NCI-H2029 (cell line): ENCODE results near the gene CTNNA3.

ENCODE experiments used
- DNase-seq: peaks from one replicate; lab custom pipeline; 2025; lab: John Stamatoyannopoulos, UW

CTNNA3 gene

DNA sequence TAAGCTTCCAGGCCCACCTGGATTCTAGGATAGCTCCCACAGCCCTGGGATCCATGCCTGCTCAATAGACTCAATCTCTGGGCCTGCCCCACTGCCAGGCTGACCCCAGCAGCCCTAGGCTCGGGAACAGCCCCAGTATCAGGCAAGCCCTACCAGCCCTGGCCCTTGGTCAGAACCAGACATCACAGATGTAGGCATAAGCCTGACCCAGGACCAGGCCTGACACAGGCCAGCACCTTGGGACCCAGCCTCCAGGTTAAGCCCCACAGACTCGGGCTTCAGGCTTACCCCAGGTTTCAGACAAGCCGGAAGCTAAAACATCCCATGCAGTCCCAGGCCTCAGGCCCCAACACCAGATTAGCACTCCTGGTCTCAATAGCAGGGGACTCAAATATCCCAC is 1046.4 kb downstream of the CTNNA3 start:
- no peak for DNase-seq

- DNase-seq = no peak
These were observed 1053.8 kb downstream of the CTNNA3 start for GRCh38 chr10:66642217-66642616.

- no peak for DNase-seq
These were observed 1056.6 kb downstream of the CTNNA3 start for GRCh38 chr10:66639371-66639770.

GRCh38 chr10:66637273-66638036 is 1058.5 kb downstream of the CTNNA3 start:
- no peak for DNase-seq

DNA sequence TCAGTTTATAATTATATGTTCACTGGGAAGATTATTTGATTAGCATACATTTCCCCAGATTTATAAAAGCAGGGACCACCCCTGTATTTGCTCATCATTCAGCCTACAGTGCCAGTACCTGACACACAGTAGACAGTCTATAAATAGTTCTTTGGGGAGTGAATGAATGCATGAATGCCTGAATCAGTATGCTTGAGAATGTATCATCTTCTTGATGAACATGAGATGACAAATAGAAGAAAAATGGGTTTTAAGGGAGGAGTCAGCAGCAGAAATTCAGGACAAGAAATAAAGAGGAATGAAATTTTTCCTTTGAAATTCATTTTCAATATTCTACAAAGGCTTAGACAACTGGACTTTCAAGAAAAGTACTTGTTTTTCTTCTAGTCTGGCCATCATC is 1066.0 kb downstream of the CTNNA3 start:
- no peak for DNase-seq

GRCh38 chr10:66627156-66627555 is 1068.8 kb downstream of the CTNNA3 start:
- DNase-seq = no peak

GRCh38 chr10:66625709-66626590 is 1070.0 kb downstream of the CTNNA3 start:
- DNase-seq = no peak

GRCh38 chr10:66622050-66622449 is 1073.9 kb downstream of the CTNNA3 start:
- DNase-seq = no peak

- no peak for DNase-seq
These were observed 1091.8 kb downstream of the CTNNA3 start for GRCh38 chr10:66604195-66604594.

GRCh38 chr10:66591865-66592264 is 1104.1 kb downstream of the CTNNA3 start:
- DNase-seq = no peak

DNA sequence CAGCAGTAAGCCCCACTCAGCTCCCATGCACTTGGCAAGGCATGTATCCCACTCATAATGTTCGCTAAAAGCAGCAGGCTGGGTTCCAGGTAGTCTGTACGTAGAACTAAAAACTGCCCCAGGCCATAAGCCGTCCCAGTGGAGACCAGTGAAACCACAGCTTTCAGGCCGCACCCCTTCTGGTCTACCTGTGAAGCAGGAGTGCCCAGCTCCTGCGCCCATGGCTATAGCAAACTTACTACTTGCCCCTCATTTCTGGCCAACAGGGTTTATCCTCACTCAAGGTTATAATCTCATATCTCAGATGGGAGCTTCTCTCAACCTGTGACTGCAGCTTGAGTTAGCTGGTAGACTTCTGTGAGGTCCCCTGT is 1108.3 kb downstream of the CTNNA3 start:
- DNase-seq = no peak

GRCh38 chr10:66586897-66587679 is 1108.9 kb downstream of the CTNNA3 start:
- no peak for DNase-seq

DNA sequence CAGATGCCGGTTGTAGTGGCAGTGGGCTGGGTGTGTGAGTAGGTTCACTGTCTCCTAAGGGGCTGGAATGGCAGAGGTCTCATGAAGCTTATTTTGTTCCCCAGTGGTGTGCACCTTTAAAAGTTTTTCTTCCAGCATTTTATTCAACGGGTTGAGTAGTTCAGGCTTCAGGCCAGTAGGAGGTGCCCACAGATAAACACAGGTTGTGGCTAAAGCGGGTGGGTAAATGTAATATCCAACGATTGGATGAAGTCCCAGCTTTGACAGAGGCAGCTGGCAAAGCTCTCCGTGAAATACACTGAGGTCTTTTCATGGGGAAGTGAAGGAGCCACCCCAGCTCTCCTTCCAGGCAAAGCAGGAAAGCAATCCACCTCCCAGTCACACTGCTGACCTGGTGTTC is 1109.9 kb downstream of the CTNNA3 start:
- DNase-seq = no peak

GRCh38 chr10:66575251-66575855 is 1120.6 kb downstream of the CTNNA3 start:
- DNase-seq = no peak

DNA sequence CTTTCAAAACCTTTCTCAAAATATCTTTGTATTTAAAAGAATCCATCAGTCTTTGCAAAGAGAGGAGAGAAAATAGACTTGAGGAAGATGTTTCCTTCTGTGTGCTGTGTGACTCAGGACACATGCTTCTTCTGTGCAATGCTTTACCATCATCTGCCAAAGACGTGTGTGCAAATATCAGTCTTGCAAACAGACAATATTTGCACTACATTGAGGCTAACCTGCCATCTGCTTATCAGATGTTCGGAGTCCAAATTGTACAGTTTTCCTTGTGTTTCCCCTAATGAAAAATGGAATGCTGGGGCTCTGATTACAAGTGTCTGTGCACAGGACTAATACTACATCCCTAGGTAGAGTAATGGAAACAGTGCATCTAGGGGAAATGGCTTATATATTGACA is 1123.3 kb downstream of the CTNNA3 start:
- no peak for DNase-seq

DNA sequence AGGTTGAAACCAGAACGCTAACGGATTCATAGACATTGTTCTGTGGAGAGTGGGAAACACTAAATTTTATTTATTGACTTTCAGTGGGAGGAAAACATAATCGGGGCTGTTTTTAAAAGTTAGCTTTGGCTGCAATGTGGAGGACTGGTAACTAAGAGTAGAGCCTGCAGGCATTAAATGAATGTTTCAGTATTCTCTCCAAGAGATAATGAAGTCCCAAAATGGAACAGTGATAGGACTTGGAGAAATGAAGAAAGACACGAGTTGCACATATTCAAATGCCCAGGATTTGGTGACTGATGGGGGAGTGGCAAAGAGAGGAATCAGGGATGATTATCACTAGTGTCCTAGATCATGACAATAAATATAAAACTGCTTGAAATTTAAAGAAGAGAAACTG is 1130.0 kb downstream of the CTNNA3 start:
- DNase-seq = no peak

- DNase-seq = no peak
These were observed 1131.7 kb downstream of the CTNNA3 start for GRCh38 chr10:66564287-66564686.

GRCh38 chr10:66555061-66555460 is 1140.9 kb downstream of the CTNNA3 start:
- DNase-seq = no peak

GRCh38 chr10:66552331-66552730 is 1143.7 kb downstream of the CTNNA3 start:
- no peak for DNase-seq

DNA sequence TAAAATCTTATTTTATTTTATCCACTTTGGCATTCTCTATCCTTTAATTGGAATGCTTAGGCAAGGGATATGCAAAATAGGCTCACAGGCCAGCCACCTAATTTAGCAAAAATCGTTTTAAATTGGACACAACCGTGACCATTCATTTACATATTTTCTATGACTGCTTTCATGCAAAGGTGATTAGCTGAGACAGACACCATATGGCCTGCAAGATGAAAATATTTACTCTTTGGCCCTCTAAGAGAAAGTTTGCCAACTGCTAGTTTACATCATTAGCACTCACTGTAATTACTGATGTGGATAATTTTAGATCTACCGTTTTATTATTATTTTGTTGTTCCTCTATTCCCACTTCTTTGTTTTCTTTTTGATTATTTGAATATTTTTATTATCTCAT is 1145.6 kb downstream of the CTNNA3 start:
- DNase-seq = no peak

DNA sequence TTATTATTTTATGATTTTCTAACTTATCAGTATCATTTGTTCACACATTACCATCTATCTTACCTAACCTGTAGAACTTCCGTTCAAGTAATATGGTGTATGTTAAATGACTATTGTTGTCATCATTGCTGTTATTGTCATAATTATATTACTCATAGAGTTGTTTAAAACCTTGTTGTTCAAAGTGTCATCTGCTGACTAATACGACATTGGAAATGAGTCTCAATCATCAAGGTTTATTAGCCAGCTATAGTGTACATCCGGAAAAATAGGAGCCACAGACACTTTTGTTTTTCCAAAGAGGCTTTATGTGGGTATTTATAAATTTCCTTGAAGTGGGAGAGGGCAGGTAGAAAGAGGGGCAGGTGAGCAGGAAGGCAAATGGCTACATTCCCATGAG is 1157.1 kb downstream of the CTNNA3 start:
- no peak for DNase-seq

GRCh38 chr10:66538371-66538770 is 1157.6 kb downstream of the CTNNA3 start:
- no peak for DNase-seq
